Fibroblast of mammary gland (primary cell): ENCODE results near the gene ELK3.

ENCODE experiments used
- DNase-seq: peaks from one replicate; pipeline ENCODE4 v3.0.0-alpha.2; 2010; ENCODE audit warnings: low read depth
- H3K4me3 ChIP-seq: 2 replicates; pipeline ENCODE4 v1.5.1; 2011; ENCODE audit warnings: low read depth, mild to moderate bottlenecking, low read length, moderate library complexity; ENCODE audit not compliant: control insufficient read depth
- TF ChIP-seq, protein P1 (sequence below): conservative IDR thresholded peaks from 2 replicates; pipeline ENCODE4 v1.5.1; 2011; ENCODE audit warnings: low read depth, low read length, inconsistent platforms; ENCODE audit not compliant: control insufficient read depth, insufficient read depth

Gene ELK3

DNA sequence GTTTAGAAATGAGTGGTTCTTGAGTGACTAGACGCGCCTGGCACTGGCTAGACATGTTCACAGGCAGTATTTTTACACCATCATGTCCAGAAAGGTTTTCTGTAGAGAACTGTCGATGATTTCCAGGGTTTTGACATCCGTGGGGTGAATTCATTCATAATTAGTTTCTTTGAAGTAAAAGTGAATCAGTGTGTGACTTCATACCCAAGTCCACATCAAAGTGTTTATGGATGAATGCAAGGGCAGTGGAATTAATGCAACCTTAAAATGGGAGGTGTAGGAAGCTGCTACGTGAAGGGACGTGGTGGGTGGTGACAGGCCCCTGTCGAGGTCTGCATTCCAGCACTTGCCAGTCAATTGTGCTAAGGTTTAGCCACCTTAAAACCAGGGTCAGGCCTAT lies 38.4 kb upstream of the ELK3 start:
- no peak overlapping the region for H3K4me3 ChIP-seq
- no peak for DNase-seq
- TF ChIP-seq, protein P1, sequence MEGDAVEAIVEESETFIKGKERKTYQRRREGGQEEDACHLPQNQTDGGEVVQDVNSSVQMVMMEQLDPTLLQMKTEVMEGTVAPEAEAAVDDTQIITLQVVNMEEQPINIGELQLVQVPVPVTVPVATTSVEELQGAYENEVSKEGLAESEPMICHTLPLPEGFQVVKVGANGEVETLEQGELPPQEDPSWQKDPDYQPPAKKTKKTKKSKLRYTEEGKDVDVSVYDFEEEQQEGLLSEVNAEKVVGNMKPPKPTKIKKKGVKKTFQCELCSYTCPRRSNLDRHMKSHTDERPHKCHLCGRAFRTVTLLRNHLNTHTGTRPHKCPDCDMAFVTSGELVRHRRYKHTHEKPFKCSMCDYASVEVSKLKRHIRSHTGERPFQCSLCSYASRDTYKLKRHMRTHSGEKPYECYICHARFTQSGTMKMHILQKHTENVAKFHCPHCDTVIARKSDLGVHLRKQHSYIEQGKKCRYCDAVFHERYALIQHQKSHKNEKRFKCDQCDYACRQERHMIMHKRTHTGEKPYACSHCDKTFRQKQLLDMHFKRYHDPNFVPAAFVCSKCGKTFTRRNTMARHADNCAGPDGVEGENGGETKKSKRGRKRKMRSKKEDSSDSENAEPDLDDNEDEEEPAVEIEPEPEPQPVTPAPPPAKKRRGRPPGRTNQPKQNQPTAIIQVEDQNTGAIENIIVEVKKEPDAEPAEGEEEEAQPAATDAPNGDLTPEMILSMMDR: no peak

DNA sequence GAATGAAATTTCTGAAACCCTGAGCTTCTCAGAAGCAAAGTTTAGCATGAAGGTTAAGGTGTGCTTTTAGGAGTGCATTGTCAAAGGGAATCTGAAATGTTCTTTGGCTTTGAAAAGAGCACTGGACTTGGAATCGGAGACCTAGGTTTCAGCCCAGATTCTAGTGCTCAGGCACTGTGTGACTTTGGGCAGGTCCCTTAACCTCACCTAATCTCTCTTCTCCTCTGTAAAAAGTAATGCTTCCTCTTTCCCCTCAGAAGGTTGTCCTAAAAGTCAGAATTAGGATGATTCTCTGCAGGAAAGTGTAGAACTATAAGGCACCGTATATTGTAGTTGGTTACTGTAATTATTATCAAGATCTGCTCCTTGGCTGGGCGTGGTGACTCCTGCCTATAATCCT lies 38.0 kb upstream of the ELK3 start:
- no peak for DNase-seq
- no peak overlapping the region for H3K4me3 ChIP-seq
- TF ChIP-seq, protein P1: no peak

DNA sequence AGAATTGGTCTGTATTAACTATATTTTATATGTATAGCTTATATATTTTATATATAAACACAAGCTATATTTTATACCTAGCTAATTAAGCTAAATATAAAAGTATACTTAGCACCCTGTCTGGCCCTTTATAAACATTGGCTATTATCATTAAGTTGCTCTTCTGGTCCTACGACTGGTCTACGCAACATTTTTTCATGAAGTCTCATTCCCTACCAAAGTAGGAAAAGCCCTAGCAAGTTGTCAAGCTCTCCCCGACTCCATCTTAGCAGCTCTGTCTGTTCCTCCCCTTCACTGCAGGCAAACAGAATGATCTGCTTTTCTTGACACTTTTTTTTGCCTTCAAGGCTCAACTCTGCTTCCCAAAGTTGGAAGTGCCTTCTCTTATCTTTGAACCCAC lies 36.7 kb upstream of the ELK3 start:
- H3K4me3 ChIP-seq: no peak overlapping the region
- DNase-seq: no peak
- TF ChIP-seq, protein P1: no peak

DNA sequence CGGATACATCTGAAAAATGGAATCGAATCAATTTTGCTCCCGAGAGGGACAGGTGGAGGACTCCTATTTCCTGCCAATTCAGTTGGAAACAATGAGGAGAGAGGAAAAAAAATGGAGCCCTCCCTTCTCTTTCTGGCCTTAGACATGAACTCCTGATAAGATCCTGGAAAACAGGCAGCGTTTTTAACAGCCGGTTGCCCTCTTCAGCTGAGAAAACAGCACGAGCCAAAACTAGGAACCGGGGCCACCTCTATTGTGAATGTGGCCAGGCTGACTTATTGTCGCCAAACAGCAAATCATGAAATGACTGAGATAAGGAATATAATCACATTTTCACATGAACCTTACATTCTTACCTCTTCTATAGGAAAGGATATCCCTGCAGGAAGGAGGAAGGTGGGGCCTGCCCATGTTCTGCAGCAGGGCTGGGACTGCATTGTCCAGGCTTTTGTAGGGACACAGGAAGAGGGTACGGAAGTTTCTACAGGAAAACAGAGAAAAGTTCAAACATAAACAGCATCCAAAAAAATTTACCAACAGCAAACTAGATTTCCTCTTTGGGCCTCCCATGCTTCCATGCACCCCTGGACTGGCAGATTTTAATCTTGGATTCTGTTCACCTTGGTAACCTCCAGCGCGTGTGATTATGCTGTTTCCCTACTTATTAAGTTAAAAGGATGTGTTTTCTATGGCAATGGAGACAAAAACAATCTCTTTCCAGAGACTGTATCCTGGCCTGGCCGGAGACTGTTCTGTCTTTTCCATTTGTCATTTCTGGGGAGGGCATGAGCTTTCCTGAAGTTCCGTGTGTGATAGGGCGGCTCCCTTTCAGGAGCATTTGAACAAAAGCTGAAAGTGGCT lies 29.0 kb upstream of the ELK3 start:
- DNase-seq: no peak
- TF ChIP-seq, protein P1: no peak
- no peak overlapping the region for H3K4me3 ChIP-seq

DNA sequence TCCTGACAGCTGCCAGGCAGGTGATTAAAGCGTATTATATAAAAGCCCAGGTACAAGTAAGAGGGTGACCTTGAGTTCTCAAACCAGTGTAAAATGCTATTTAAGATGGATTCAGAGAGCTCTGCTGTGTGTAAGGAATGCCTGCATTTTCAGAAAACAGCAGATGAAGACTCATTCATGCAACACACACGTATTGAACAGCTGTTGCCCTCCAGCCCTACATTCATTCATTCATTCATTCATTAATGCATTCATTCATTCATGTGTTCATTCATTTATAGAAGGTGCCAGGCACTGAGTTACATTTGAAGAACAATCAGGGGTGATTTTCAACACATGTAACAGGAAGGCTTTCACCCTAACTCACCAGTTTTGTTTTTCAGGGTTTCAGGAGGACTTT lies 27.4 kb upstream of the ELK3 start:
- TF ChIP-seq, protein P1: no peak

DNA sequence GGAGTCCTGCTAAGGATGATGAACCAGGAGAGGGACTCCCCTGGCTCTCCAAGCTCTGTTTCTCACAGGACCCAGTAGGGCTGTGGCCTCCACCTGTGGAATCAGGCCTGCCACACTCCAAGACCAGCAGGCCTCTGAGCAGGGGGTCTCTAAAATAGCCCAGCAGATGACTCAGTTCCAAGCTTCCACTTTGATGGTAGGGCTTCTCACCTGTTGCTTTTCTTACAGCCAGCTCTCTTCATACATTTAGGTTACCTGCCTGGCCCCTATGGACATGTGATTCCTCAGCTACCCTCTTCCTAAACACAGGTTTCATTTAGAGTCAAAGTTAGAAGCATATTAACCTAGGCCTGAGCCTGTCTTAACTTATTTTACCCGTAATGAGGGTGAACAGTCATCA lies 26.7 kb upstream of the ELK3 start:
- H3K4me3 ChIP-seq: no peak overlapping the region
- DNase-seq: no peak
- TF ChIP-seq, protein P1: no peak

More for the DNA sequence above, 27.4 kb upstream of the ELK3 start:
- DNase-seq: no peak
- H3K4me3 ChIP-seq: no peak overlapping the region
